GM19328 (cell line): ENCODE results near the gene ALPL.

ENCODE experiments used
- ATAC-seq: cut with Tn5 transposase; IDR thresholded peaks from one replicate; pipeline ENCODE4 v1.9.1; 2021; ENCODE audit warnings: mild to moderate bottlenecking, moderate library complexity; ENCODE audit not compliant: unreplicated experiment

ALPL gene

DNA sequence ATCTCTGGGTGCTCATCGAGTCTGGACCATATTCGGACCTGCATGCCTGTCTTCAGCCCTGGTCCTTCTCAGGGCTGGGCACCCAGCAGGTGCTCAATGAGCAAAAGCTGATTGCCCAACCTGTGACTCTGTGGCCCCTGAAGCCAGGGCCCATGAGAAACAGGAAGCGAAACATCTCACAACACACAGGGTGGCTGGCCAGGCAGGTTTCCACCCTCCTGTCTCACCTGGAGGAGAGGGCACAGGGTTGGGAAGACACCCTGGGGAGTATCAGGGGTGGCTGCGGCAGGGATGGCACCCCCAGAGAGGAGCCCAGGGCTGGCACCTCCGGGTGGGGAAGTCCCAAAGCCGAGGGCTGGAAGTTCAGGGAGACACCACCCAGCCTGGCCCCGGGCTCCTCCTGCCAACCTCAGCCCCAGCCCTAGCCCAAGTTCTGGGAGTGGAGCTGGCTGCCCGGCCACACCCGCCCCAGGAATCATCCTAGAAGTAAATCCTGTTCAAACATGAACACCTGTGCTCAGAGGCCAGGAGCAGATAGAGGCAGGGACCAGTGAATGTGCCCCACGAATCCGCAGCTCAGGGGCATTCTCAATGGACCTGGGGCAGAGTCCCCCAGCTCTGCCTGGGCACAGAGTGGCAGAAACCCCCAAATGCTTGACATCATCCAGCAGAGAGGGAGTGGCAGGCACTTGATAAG, 105.3 kb downstream of the ALPL start:
- ATAC-seq, result no peak

DNA sequence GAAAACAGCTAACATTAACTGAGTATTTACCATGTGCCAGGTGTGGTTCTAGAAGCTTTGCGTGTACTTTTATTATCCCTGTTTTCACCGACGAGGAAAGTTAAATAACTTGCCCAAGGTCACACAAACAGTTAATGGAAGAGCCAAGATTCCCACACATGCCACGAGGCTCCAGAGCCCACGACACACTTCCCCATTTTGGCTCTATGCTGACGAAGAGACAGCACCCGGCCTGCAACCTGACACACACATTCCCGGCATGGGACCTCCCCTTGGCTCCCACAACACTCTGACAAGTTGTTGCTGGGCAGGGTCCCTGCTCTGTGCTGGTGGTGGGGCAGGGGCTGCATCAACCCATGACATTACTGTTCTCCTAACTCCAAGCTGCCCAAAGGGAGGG, 107.1 kb downstream of the ALPL start:
- no peak for ATAC-seq

DNA sequence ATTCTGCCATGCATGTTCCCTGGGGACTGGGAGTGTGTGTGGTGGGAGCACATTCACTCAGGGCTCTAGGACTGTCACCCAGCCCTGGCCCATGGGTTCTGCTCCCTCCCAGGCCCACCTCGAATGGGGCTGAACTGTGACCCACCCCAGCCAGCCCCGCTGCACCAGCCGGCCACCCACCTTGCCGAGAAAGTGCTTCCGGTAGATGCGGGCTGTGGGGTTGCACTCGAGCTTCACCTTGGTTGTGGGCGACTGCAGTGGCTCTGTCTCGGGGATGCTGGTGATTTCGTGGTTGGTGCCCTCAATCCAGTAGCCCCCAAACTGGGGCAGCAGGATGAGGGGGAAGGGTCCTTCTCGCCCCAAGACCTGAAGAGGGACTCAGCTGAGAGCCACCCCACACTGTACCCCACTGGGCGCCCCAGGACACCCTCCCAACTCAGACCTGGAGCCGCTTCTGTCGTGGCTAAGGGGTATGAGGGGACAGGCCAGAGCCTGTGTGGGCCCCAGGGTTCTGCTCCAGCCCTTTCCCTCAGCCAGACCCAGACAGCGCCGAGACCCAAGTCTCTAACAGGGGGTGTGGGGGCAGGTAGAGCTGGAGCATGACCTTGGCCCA, 108.0 kb downstream of the ALPL start:
- ATAC-seq, result no peak

DNA sequence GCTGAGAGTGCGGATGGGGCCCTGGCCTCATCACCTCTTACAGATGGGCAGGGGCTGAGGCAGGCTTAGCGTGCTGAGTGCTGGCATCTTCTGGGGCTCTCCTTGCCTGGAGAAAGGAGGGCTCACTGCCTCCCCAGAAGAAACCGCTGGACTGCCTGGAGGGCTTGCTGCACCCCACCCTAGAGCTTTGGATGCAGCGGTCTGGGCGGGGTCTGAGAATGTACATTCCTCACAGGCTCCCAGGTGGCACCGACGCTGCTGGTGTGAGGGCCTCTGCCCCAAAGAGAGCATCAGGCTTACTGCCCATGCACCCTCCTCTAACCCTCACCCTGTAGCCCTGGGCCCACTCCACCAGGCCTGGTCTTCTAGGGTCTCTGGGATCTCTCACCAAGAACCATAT, 108.8 kb downstream of the ALPL start:
- ATAC-seq, result no peak

DNA sequence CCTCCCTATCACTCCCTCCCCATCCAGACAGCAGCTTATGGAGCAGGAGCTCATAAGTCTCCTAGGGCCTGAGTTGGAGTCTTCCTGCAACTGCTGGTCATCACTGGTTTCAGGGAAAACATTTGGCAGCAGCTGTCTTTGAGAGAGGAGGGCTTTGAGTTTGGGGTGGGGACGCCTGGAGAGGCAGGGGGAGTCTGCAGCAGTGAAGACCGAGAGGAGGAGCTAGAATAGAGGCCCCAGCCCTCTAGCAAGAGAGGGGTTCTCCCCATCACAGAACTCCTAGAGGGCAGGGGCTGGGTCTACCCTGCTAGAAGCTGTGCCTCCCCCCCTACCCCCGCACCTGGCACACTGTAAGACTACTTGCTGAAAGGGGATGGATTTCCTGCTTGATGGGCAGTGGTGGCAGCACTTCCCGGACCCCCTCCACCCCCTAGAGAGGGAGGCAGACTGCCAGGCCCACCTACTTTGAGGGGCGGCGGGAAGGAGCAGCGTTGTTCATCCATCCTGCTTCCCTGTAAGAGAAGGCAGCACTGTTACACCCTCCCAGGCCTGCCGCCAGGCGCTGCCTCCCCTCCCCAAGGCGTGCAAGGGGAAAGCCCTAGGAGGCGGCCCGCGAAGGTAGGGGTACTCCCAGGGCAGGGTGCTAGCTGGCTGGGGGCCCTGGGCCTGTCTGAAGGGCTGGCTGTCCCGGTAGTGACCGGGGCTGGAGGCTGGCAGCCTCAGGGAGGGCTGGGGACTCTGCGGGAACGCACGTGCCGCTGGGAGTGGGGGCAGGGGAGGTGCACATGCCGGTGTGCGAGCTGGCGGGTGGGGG, 109.5 kb downstream of the ALPL start:
- ATAC-seq, result no peak

DNA sequence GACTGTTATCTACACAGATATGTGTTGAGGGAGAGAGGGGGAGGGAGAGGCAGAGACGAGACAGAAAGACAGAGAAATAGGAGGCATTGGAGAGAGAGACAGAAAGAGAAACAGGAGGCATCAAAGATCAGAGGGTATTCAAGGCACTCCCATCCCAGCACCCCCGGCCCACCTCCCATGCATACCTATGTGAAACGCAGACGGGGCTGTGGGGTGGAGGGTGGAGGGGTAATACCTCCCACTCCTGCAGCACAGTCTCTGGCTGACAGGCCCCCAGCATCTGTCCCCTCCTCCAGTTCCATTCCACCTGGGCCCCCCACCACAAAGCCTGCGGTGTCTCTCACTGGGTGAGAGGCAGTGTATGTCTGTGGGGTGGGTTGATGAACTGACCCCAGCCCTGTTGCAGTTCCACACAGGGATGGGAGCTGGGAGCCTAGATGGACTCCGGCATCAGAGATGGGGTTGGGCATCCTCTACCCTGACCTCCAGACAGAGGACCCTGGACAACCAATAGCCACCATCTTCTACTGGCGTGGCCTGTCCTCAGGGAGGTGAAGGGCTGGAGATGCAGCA, 110.2 kb downstream of the ALPL start:
- ATAC-seq, result no peak

DNA sequence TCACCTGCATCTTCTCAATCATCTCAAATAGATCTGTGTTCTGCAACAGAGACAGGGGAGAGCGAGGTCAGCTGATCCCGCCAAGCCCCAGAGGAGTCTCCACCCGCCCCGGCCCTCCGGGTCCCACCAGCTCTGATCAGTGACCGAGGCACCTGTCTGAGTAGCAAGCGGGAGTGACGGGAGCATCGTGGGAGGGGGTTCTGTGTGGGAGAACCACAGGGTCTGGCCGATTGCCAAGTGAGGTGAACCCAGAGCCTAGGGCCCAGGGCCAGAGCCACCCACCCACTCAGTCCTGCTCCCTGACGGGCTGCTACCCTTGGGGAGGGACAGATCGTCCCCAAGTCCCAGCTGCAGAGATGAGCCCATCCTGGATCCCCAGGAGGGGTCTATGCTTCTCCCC, 110.8 kb downstream of the ALPL start:
- no peak for ATAC-seq

DNA sequence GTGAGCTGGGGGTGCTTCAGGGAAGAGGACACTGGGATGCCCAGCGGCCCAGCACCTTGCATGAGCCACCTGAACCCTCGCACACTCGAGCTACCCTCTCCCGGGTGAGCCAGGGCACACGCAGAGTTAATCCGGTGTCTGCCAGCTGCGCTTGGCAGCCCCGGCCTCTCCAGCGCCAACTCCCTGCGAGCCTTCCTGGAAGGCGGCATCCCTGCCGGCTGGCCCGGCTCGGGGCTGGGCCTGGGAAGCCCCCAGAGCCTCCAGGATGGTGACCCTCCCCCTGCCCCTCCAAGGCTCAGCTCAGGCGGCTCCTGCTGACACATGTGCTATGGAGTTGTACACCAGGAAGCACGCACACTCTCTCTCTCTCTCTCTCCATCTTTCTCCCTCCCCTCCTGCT, 111.3 kb downstream of the ALPL start:
- ATAC-seq, result no peak

DNA sequence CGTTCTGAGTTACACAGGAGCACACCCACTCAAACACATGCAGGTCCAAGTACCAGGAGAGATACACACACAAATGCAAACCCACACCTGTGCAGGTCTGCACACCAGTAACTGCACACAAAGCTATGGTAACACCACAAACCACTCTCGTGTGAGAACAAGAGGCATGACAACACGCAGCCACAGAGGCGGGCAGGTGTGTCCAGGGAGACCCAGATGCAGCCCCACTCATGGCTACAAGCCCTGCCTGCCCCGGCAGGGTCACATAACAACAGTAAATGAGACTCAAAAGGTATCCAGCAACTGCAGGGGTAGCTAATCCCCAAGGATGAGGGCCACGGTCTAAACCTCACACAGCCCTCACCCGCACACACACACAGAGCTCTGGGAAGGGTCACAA, 111.8 kb downstream of the ALPL start:
- no peak for ATAC-seq

DNA sequence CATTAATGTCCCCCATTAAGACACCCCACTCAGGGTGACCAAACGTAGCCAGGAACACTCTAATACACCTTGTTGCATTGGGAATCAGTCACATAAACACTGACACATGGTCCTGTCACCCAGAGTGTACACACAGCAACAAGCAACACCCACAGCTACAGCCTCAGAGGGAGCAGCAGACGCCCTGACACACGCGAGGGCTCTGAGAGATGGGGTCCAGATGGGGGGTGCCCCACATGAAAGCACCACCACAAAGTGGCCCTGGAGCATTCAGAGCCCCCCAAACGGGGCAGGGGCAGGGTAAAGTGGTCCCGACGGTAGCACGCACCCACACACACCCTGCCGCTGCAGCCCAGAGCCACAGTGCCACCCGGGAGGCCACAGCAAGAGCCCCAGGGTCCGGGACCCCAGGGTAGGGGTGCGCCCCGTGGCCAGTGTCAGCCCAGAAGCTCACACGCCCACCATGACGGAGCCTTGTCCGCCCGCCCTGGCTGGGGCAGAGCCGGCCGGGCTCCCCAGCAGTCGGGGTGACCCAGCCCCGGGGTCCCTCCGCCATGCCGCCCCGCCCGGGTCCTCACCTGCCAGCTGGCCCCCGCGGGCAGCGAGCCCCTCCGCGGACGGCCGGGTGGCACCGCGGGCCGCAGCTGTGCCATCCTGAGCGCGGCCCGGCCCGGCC, 112.7 kb downstream of the ALPL start:
- no peak for ATAC-seq

DNA sequence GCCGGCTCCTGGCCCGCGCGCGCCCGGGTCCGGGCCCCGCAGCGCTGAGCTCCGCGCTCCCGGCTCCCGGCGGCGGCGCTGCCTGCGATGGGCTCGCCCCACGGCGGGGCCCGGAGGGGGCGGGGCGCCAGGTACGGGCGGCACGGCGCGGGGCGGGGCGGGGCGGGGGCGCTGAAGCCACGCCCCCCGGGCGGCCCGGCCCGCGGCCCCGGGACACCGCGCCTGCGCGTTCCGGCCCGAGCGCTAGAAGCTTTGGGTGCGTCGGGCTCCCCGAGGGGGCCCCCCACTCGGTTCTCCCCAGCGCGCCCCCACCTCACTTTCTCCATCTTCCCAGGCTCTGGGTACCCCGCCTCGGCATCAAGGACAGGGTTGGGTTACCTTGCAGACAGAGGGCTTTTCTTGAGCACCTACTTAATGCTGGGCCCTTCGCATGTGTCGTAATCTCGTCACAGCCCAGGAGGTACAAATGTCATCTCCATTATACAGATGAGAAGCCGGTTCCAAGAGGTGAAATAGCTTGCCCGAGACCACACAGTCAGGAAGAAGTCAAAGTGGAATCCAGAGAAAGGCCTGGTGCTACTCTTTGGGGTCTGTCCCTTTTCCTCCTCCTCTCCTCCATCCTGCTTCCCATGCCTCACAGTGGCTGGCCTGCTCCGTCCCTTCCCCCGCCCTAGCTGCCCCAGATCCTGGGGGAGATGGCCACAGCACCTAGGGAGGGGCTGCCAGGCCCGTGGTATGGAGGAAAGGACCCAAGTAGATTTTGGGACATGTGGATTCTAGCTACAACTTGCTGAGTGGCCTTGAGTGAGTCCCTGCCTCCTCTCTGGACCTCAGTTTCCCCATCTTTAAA, 113.5 kb downstream of the ALPL start:
- no peak for ATAC-seq

DNA sequence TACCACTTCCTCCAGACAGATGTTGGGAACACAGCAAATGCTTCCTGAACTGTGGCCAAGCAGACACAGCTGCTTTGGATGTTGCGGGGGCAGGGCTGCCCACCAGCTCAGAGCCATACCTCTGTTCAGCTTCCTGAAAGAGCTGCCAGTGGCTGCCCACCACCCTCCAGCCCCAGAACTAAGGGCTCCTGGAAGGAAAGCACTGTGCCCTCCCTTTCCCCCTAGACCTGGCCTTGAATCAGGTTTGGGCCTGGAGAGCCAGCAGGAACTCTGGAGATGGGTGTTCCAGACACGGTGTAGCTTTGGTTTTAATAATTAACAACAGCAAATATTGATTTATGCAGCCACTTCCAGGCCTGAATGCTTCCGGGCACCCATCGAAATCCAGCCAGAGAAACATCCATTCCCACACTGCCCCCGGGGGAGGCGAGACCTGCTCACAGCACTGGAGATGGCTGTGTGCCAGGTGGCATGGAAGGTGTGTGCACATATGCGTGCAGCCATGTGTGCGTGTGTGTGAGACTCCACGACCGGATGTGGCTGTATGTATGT, 114.3 kb downstream of the ALPL start:
- ATAC-seq, result no peak

DNA sequence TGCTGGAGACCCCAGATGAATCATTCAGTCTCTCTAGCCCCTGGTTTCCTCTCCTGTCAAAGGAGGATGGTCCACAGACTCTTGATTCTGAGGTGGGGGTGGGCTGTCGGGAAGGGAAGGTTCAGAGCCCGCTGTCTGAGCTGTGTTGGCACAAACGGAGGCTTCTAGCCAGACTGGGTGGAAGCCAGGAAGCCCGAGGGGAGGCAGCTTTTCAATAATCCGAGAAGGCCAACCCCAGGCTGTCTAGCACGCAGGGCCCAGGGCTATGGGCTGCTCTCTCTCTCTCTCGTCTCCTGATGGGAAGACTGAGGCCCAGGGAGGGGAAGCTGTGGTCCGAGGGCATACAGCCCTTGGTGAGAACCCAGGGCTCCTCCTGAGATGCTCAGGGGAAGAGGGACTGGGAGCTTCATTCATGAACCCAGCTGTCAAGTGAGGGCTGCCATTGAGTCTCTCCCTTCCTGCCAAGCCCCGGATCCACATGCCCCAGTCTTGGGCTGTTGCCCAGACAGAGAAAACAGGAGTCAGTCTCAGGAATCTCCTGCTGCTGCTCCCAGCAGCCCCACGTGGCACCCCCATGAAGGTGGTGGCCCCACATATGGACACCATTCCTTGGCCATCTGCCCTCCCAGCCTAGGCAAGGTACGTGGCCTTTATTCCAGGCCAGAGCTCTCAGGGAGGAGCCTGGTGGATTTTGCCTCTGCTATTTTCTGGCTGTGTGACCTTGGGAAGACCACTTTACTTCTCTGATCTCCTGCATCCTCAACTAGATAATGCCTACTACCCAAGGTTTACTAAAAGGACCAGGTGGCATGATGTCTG, 115.6 kb downstream of the ALPL start:
- no peak for ATAC-seq

DNA sequence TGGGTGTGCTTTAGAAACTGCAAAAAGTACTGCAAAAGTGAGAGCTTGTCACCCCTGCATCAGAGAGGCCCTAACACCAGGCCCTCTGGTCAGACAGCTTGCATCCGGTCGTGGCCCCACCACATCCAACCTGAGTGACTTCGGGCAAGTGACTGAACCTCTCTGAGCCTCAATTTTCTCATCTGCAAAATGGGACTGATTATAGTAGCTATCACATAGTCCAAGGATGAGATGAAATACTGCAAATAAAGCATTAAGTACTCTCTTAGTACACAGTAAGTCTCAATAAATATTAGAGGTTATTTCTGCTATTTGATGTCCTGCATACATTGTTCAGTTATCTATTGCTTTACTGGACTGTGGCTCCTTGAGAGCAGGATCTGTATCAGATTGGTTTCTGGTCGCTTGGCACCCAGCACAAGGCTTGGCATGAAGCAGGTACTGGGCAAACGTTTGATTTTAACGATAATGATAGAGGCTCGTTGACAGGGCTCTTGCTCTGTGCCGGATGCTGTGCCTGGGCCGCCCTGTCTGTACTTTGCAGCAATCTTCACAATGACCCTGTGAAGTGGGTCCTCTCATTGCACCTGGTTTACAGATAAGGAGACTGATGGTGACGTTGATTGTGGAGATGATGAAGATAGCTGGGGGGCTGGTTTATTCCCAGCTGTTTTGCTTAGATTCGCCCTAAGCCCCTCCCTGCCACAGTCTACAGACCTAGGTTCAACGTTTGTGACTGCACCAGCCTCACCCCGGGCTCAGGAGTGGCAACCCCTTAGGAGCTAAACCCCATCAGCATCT, 116.4 kb downstream of the ALPL start:
- no peak for ATAC-seq

DNA sequence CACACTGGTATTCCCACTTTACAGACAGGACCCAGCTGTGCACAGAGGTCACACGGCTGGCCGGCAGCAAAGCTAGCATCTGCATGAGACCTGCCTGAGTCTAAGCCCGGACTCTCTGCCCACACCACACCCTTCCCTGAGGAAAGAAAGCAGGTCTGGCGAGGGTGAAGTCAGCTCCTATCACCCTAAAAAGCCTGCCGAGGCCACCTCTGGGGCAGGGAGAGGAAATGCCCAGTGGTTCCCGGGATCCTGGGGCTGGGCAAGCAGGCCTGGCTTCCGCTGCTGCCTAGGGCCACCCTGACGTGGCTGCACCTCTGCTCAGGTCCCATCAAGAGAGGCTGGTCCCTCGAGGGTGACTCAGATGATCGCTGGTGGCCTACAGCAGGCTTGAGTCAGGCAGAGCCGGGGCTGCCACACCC, 117.7 kb downstream of the ALPL start:
- ATAC-seq, result no peak
